IgD-negative memory B cell (primary cell): ENCODE results near the gene CISTR. TPM values are rescaled to one million over a fixed set of nuclear protein-coding genes. Genes with fewer than 3 reads are reported as not detected.

Experiments
- H3K27ac Mint-ChIP-seq, 3 donors: one replicate each; pipeline ENCODE4 v1.8.0; 2020 to 2022; ENCODE audit warnings: mild to moderate bottlenecking in 3 of 3, mixed read lengths in 3 of 3, moderate library complexity in 1 of 3
- H3K27me3 Mint-ChIP-seq: one replicate; pipeline ENCODE4 v1.8.0; 2021; ENCODE audit warnings: mixed read lengths
- H3K36me3 Mint-ChIP-seq: one replicate; pipeline ENCODE4 v1.8.0; 2020; ENCODE audit warnings: mild to moderate bottlenecking, mixed read lengths
- H3K4me1 Mint-ChIP-seq, 3 donors: one replicate each; pipeline ENCODE4 v1.8.0; 2020 to 2022; ENCODE audit warnings: mixed read lengths in 3 of 3, mild to moderate bottlenecking in 1 of 3
- H3K4me3 Mint-ChIP-seq, 4 donors: one replicate each; pipeline ENCODE4 v1.8.0; 2020 to 2022; ENCODE audit warnings: mild to moderate bottlenecking in 4 of 4, mixed read lengths in 4 of 4, moderate library complexity in 3 of 4
- H3K9me3 Mint-ChIP-seq, 3 donors: one replicate each; pipeline ENCODE4 v1.8.0; 2020 to 2021; ENCODE audit warnings: mixed read lengths in 3 of 3, mild to moderate bottlenecking in 1 of 3
- polyA plus RNA-seq: library from polyadenylated mRNA; unstranded; fragments of 300-500 nt; fragmentation: Illumina TruSeq; gene quantifications from one replicate; pipeline ENCODE4 v1.2.3, GENCODE V29; 2021

The CISTR gene
- polyA plus RNA-seq, 1 donor from 2014 or later = not detected

GRCh38 chr12:53739214-53740129 is 12.3 kb downstream of the CISTR start:
- no peak overlapping the region for H3K27ac Mint-ChIP-seq
- peaks cover 2% of the 10 kb centered on the region for H3K36me3 Mint-ChIP-seq
- H3K4me3 Mint-ChIP-seq = peak overlapping the region; percentile 47 to 82 (median 65)
- peaks cover 60% of the 10 kb centered on the region for H3K27me3 Mint-ChIP-seq
- H3K4me1 Mint-ChIP-seq = peaks cover 6 to 19% (median 8%) of the 10 kb centered on the region in 3 donors
- no peaks in the 10 kb centered on the region for H3K9me3 Mint-ChIP-seq

DNA sequence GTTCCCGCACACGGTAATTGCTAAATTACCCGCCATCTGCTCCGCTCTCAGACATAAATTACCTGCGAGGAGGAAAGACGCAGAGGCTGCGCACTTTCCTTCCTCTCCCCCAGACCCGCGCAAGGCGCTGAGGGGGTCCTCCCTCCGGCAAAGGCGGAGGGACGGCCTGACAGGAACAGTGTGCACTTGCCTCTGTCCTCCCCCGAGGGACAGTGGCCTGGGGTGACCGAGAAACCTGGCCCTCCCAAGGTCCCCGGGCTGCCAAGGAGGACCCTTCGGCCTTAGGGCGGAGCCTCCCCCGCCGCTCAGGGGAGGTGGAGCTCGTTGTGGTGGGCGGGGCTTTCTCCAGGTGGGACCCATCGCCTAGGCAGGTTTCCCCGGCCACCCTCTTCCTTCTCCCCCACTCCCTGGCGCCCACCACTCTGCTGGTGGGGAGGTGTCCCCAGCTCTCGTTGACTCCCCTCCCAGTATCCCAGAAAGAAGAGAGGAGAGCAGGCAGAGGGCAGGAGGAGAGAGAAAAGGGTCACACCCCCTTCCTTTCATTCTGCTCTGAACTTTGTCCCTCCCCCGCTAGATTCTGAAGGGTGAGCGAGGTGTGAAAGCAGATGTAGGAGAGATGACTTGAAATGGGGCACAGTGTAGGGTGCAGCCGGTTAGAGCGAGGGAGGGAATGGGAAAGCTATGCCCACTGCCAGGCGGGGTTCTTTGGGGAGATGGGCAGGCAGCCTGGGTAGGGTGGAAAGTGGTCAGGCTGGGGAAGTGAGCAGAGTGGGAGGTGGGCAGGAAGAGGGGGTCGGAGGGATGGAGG is 13.2 kb downstream of the CISTR start:
- Mint-ChIP-seq H3K4me1 (peaks cover 6 to 19% (median 8%) of the 10 kb centered on the region in 3 donors), H3K9me3 (no peaks in the 10 kb centered on the region), H3K36me3 (peaks cover 2% of the 10 kb centered on the region), H3K27ac (no peak overlapping the region), H3K4me3 (peak overlapping the region; percentile 48 to 81 (median 60)), H3K27me3 (peaks cover 53% of the 10 kb centered on the region)

- Mint-ChIP-seq H3K4me3 (peak overlapping the region in 3 of 4 donors; percentile 13 to 76 (median 71)), H3K27me3 (peaks cover 49% of the 10 kb centered on the region)
Observed at GRCh38 chr12:53737951-53738405, 13.8 kb downstream of the CISTR start.

DNA sequence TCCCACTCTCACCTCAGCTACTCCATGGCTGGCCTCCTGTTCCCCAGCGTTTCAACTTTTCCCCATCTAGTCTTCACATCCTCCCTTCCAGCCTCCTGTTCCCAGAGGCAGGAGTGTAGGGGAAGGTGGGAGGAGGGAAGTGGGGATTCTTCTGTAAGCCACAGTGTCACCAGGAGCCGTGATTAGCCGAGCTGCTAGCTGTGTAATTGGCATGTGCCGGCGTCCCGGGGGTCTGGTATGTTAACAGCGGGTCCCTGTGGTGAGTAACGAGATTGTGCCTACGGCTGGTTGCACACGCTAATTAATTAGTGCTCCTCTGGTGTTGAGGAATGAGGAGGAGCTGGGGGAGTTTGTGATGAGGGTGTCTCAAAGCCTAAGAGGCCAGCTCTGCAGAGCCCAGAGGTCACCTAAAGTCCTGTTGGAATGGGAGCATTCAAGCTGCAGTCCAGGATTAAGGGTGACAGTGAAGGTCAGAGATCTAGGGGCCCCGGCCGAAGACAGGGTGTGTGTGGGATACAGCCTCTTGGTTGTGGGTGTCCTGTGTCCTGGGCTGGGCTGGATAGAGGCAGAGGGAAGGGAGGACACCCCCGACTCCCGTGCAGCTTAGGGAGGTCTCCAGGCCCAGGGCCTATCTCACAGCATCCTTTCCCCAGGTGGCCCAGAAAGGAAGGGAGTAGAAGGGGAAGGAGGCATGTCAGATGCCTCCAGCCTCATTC is 14.5 kb downstream of the CISTR start:
- Mint-ChIP-seq H3K9me3 (no peaks in the 10 kb centered on the region), H3K27ac (no peak overlapping the region), H3K4me3 (peak overlapping the region in 2 of 4 donors; percentile 33 to 76), H3K4me1 (peaks cover 6 to 17% (median 8%) of the 10 kb centered on the region in 3 donors), H3K27me3 (peaks cover 46% of the 10 kb centered on the region), H3K36me3 (peaks cover 2% of the 10 kb centered on the region)

More at GRCh38 chr12:53737951-53738405, 13.8 kb downstream of the CISTR start:
- H3K4me1 Mint-ChIP-seq = peaks cover 6 to 17% (median 8%) of the 10 kb centered on the region in 3 donors
- H3K9me3 Mint-ChIP-seq = no peaks in the 10 kb centered on the region
- H3K36me3 Mint-ChIP-seq = peaks cover 2% of the 10 kb centered on the region
- no peak overlapping the region for H3K27ac Mint-ChIP-seq

DNA sequence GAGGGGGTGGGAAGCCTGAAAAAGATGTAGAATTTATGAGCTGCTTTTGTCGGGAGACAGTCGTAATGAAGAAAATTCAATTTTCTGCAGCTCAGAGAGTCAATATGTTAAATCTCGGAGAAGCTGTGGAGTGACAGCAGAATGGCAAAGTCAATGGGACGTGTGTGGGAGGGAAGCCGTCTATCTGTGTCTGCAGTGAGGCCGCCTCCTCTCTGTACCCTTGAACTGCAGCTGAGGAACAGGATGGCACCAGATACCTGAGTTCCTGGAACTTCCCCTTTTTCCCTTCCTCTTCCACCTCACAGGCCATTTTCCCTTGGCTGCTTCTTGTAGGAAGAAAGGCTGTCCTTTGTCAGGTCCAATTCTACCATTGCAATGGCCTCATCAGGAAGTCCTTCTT is 15.2 kb downstream of the CISTR start:
- Mint-ChIP-seq H3K27ac (no peak overlapping the region), H3K9me3 (no peaks in the 10 kb centered on the region), H3K36me3 (peaks cover 2% of the 10 kb centered on the region), H3K27me3 (peaks cover 46% of the 10 kb centered on the region), H3K4me3 (peak overlapping the region in 2 of 4 donors; percentile 33 to 76), H3K4me1 (peaks cover 6 to 17% (median 8%) of the 10 kb centered on the region in 3 donors)

DNA sequence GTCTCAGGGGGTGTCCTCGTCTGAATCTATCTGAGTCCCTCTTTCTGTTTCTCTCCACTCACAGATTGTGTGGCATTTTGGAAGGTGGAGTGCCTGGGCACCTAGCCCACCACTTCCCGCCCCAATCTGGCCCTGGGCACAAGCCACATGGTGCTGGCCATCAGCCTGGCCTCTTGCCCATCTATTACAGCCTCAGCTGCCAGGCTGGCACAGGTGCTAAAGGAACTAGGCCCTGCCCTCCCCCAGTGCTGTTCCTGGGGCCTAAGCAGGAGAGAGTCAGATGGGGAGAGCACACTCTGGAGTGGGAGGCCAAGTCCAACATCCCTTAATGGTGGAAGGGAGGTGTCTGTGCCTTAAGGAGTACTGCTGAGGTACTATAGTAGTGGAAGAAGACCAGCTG is 16.2 kb downstream of the CISTR start:
- no peak overlapping the region for H3K27ac Mint-ChIP-seq
- H3K4me1 Mint-ChIP-seq = peaks cover 6 to 17% (median 8%) of the 10 kb centered on the region in 3 donors
- peaks cover 48% of the 10 kb centered on the region for H3K27me3 Mint-ChIP-seq
- H3K36me3 Mint-ChIP-seq = peaks cover 2% of the 10 kb centered on the region
- no peaks in the 10 kb centered on the region for H3K9me3 Mint-ChIP-seq
- H3K4me3 Mint-ChIP-seq = peak overlapping the region in 1 of 4 donors; percentile 41

GRCh38 chr12:53734425-53734824 is 17.4 kb downstream of the CISTR start:
- no peak overlapping the region for H3K27ac Mint-ChIP-seq
- H3K4me1 Mint-ChIP-seq = peaks cover 5 to 14% (median 6%) of the 10 kb centered on the region in 3 donors
- H3K9me3 Mint-ChIP-seq = no peaks in the 10 kb centered on the region
- peaks cover 2% of the 10 kb centered on the region for H3K36me3 Mint-ChIP-seq
- no peak overlapping the region for H3K4me3 Mint-ChIP-seq
- peaks cover 45% of the 10 kb centered on the region for H3K27me3 Mint-ChIP-seq

DNA sequence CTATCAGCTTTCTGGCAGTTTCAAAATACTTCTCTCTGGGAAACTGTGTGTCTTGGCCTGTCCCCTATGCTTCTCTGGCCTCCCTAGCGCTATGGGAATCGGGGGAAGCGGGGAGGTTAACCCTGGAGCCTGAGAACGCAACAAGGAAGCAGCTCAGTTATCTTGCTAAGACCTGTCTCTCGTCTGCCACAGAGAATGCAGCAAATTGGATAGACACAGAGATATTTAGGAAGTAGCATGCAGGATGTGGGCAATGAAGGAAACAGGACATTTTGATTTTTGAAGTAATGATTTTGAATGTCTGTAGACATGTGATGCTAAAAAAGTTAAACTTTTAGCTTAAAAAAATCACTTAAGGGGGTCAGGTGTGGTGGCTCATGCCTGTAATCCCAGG is 18.0 kb downstream of the CISTR start:
- Mint-ChIP-seq H3K27ac (no peak overlapping the region), H3K4me3 (no peak overlapping the region), H3K9me3 (no peaks in the 10 kb centered on the region), H3K27me3 (peaks cover 38% of the 10 kb centered on the region), H3K4me1 (peaks cover under 1 to 8% (median 6%) of the 10 kb centered on the region in 3 donors), H3K36me3 (peaks cover 2% of the 10 kb centered on the region)

DNA sequence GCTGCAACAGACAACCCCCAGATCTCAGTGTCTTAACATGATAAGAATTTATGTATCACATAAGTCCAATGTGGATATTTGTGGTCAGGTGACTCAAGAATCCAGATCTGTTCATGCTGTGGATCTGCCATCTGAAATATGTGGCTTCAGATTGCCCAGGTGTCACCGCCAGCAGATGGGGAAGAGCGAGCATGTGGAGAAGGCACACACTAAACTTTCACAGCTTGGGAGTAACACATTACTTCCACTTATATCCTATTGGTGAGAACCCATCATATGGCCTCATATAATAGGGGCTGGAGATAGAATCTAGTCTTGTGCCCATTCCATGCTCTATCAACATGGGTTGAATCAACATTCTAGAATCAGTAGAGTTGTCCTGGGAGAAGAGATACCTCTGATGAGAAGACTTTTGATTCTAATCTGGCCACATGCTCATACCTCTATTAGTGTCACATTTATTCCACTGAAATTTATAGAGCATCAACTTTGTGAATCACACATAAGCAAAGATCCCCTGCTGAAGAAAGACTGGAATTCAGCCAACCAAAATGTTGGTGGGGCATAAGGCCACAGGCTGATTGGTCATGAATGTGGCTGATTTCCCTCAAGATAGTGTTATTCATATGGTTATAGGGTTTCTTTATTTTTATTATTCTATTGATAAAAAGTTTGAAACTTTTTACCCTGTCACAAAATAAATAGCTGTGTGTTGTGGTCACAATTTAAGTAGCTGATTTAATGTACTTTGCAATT is 18.6 kb downstream of the CISTR start:
- Mint-ChIP-seq H3K9me3 (no peaks in the 10 kb centered on the region), H3K27me3 (peaks cover 34% of the 10 kb centered on the region), H3K36me3 (peaks cover 2% of the 10 kb centered on the region), H3K27ac (no peak overlapping the region), H3K4me3 (no peak overlapping the region), H3K4me1 (peaks cover 0 to 6% (median 5%) of the 10 kb centered on the region in 3 donors)

DNA sequence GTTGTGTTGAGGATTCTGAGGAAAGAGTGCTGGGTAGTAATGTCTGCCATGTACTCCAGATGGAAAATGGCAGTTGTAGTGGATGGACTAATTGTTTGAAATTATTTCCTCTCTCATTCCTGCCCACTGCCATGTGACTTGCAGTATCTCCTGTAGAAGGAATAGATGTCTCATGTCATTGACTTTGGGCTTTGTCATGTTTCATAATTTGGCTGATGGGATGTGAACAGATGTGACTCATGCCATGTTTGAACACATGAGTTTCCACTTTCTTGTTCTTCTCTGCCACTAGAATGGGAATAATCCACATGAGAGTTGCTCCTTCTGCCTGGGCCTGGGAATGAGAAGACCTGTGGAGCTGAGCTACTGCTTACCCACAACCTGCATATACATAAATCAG is 22.1 kb downstream of the CISTR start:
- H3K4me1 Mint-ChIP-seq = peaks cover 9 to 16% (median 11%) of the 10 kb centered on the region in 3 donors
- no peak overlapping the region for H3K4me3 Mint-ChIP-seq
- peaks cover 1% of the 10 kb centered on the region for H3K36me3 Mint-ChIP-seq
- H3K27ac Mint-ChIP-seq = no peak overlapping the region
- H3K27me3 Mint-ChIP-seq = peaks cover 8% of the 10 kb centered on the region
- no peaks in the 10 kb centered on the region for H3K9me3 Mint-ChIP-seq

DNA sequence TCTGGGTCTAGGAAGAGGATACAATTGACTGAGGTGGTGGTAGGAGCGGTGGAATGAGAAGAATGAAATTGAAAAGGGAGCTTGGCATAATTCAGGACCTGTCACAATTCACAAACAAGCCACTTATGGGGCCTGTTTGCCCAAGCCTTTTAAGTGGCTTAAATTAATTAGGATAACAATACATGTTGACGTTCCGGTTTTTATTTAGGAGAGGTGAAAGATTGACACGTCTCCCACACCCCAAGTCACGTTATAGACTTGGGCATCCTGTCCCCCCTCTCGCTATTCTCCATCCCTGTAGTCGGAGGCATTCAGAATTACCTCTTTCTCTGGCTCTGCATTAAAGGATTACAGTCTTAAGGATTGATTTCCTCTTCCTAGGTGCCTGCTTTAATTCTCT is 23.6 kb downstream of the CISTR start:
- Mint-ChIP-seq H3K27me3 (peaks cover 8% of the 10 kb centered on the region), H3K36me3 (peaks cover 1% of the 10 kb centered on the region), H3K4me3 (peak overlapping the region in 3 of 4 donors; percentile 0 to 98 (median 86)), H3K4me1 (peaks cover 9 to 16% (median 11%) of the 10 kb centered on the region in 3 donors), H3K9me3 (no peaks in the 10 kb centered on the region), H3K27ac (peak overlapping the region; percentile 8 to 95 (median 70))

GRCh38 chr12:53727310-53728041 is 24.3 kb downstream of the CISTR start, which contains the start of gene CALCOCO1:
TSS of gene CALCOCO1 (minus strand) at chr12:53727452. CDS start at chr12:53725242, 2,210 bp downstream.
- H3K4me3 Mint-ChIP-seq = peak within 1 kb of the TSS; percentile 86 to 100 (median 97)
- no peaks in the 10 kb centered on the region for H3K9me3 Mint-ChIP-seq
- H3K27me3 Mint-ChIP-seq = peaks cover 2% of the 10 kb centered on the region
- peak within 1 kb of the TSS; percentile 8 to 95 (median 70) for H3K27ac Mint-ChIP-seq
- H3K4me1 Mint-ChIP-seq = peaks cover 9 to 16% (median 11%) of the 10 kb centered on the region in 3 donors
- peaks cover 5% of the 10 kb centered on the region for H3K36me3 Mint-ChIP-seq

DNA sequence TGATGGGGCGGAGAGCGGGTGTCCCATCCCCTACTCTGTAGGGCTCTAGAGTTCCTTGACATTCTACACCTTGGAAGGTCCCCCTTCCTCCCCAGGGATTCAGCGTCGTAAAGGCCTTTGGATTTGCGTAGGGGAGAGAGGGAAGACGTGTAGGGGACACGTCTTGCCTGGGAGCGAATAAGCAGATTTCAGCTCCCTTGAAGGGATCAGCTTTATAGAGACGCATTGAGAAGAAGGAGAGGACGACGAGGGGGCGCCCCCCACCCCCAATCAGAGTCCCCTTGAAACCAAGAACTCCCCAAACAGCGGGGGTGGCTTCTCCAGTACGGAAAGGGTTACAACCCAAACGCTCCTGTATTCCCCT is 24.9 kb downstream of the CISTR start:
- Mint-ChIP-seq H3K4me3 (peak overlapping the region; percentile 86 to 100 (median 97)), H3K36me3 (peaks cover 6% of the 10 kb centered on the region), H3K27ac (peak overlapping the region; percentile 8 to 95 (median 70)), H3K4me1 (peaks cover 9 to 16% (median 11%) of the 10 kb centered on the region in 3 donors), H3K27me3 (peaks cover 2% of the 10 kb centered on the region), H3K9me3 (no peaks in the 10 kb centered on the region)
